GM23338 (cell line): ENCODE measurements around the gene THRA. TPM values are rescaled to one million over a fixed set of nuclear protein-coding genes. Genes with fewer than 3 reads are reported as not detected.

ENCODE experiments used
- ETS1 ChIP-seq: IDR thresholded peaks from 2 replicates; pipeline ENCODE4 v1.6.1; 2016; ENCODE audit warnings: antibody characterized with exemption
- EZH2 ChIP-seq: fragments of 200-600 bp; sonication (generic); IDR thresholded peaks from one replicate; pipeline ENCODE4 v1.8.0; 2017; ENCODE audit warnings: antibody characterized with exemption, mild to moderate bottlenecking, low read depth; ENCODE audit not compliant: unreplicated experiment
- EZH2phosphoT487 ChIP-seq: fragments of 200-600 bp; sonication (generic); IDR thresholded peaks from one replicate; pipeline ENCODE4 v1.8.1; 2018; ENCODE audit warnings: antibody characterized with exemption; ENCODE audit not compliant: unreplicated experiment
- NANOG ChIP-seq: IDR thresholded peaks from 2 replicates; pipeline ENCODE4 v1.6.1; 2016; ENCODE audit warnings: antibody characterized with exemption, borderline replicate concordance
- STAT1 ChIP-seq: IDR thresholded peaks from one replicate; pipeline ENCODE4 v1.6.1; 2016; ENCODE audit warnings: antibody characterized with exemption; ENCODE audit not compliant: unreplicated experiment
- ZNF462 ChIP-seq: fragments of 250-450 bp; sonication (Bioruptor Pico); IDR thresholded peaks from 2 replicates; pipeline ENCODE4 v1.5.0; 2020; ENCODE audit warnings: mild to moderate bottlenecking, moderate library complexity
- polyA plus RNA-seq: library from polyadenylated mRNA; unstranded; fragments of >200 nt; fragmentation: Nextera tagmentation; extraction: Ambion mirVana; gene quantifications from 2 replicates; pipeline ENCODE4 v1.2.1, GENCODE V29; 2016
- total RNA-seq: library from RNA; depleted of rRNA; stranded (reverse); fragments of >200 nt; shearing (Covaris generic); gene quantifications from 2 replicates; pipeline ENCODE4 v1.2.3, GENCODE V29; 2014
- TF ChIP-seq, protein P1 (sequence below), 2 experiments: fragments of 200-600 bp in 1 of 2; sonication (generic) in 1 of 2; conservative IDR thresholded peaks; 2 replicates each; pipeline versions ENCODE4 v1.5.1 to v1.6.1; 2016 to 2017; ENCODE audit warnings: antibody characterized with exemption in 2 of 2, low read depth in 2 of 2, mild to moderate bottlenecking in 2 of 2, moderate library complexity in 1 of 2

Gene THRA
- total and polyA plus RNA-seq, 2 experiments from 2014 or later: 3.4 to 10.5 TPM

DNA sequence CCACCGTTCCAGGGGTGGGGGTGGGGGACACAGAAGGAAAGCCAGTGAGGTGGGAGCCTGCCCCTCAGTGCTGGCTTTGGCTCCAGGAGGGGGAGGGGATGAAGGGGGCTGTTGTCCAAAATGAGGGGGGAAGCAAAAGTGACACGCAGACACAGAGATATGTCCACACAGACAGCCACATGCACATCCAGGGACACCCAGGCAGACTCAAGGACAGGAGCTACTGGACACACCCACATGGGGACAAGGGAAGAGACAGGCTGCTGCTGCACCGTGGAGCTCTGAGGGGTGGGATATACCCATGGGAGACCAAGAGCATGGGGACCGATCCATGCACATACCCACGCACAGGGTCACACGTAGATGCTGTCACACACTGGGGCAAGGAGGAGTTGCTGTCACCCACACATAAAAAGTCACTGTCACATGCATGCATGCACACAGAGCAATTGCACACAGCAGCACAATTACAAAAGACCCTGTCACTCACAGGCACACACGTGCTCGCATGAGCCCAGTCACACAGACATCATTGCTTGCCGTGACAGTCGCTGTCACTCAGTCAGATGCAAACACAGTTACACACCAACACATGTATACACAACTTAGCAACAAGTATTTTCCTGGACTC is 1.3 kb downstream of the THRA start (continued):
- TF ChIP-seq ZNF462: no peak
- no peak for TF ChIP-seq EZH2
- TF ChIP-seq, protein P1, sequence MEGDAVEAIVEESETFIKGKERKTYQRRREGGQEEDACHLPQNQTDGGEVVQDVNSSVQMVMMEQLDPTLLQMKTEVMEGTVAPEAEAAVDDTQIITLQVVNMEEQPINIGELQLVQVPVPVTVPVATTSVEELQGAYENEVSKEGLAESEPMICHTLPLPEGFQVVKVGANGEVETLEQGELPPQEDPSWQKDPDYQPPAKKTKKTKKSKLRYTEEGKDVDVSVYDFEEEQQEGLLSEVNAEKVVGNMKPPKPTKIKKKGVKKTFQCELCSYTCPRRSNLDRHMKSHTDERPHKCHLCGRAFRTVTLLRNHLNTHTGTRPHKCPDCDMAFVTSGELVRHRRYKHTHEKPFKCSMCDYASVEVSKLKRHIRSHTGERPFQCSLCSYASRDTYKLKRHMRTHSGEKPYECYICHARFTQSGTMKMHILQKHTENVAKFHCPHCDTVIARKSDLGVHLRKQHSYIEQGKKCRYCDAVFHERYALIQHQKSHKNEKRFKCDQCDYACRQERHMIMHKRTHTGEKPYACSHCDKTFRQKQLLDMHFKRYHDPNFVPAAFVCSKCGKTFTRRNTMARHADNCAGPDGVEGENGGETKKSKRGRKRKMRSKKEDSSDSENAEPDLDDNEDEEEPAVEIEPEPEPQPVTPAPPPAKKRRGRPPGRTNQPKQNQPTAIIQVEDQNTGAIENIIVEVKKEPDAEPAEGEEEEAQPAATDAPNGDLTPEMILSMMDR (conservative IDR thresholded peaks at IDR 0.05; ENCODE audit: low read depth in 2 of 2): no peak
- TF ChIP-seq ETS1: no peak
- TF ChIP-seq NANOG: no peak
- TF ChIP-seq EZH2phosphoT487: no peak
- TF ChIP-seq STAT1: no peak
